Choroid plexus epithelial cell (primary cell): ENCODE measurements around the gene SLC22A23.

ENCODE experiments used
- DNase-seq: peaks from one replicate; pipeline ENCODE4 v3.0.0-alpha.2; 2010; ENCODE audit warnings: low read depth
- H3K4me3 ChIP-seq: 2 replicates; pipeline ENCODE4 v1.5.1; 2011; ENCODE audit warnings: low read depth, mild to moderate bottlenecking, control low read depth, low read length, moderate library complexity
- TF ChIP-seq, protein P1 (sequence below): conservative IDR thresholded peaks from 2 replicates; pipeline ENCODE4 v1.5.1; 2011; ENCODE audit warnings: low read depth, mild to moderate bottlenecking, control low read depth, inconsistent platforms, low read length, moderate library complexity

SLC22A23 gene

DNA sequence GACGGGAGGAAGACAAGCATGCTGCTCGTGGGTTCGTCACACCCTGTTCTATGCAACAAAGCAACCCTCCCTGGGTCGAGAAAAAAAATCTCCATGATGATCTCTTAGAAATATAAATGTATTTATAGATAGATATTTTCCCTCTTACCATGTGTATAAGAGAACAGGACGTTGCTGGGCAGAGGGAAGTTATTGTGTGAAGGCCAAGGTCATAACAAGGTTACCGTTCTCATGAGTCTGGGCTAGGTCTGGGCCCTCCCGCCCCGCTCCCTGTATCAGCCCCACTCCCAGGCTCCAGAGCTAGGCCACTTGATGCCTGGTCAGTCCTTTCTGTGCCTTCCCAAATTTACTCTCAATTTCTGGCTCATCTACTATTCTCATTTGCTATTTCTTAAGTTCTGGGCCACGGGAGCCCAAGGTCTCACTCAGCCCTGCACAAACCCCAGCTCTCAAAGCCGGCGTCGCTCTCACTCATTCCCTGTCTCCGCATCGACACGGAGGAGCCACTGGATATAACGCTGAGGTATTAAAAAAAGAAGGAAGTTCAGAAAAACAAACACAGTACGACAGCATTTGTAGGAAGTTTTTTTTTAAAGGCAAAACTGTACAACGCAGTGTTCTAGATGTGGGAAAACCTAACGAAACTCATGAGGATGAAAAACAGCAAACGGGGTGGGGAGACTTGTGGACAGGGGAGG is 101.3 kb downstream of the SLC22A23 start:
- DNase-seq, result peak; percentile 46

GRCh38 chr6:3355011-3355357 is 101.9 kb downstream of the SLC22A23 start:
- DNase-seq, result no peak
- H3K4me3 ChIP-seq, result no peak overlapping the region
- TF ChIP-seq, protein P1, sequence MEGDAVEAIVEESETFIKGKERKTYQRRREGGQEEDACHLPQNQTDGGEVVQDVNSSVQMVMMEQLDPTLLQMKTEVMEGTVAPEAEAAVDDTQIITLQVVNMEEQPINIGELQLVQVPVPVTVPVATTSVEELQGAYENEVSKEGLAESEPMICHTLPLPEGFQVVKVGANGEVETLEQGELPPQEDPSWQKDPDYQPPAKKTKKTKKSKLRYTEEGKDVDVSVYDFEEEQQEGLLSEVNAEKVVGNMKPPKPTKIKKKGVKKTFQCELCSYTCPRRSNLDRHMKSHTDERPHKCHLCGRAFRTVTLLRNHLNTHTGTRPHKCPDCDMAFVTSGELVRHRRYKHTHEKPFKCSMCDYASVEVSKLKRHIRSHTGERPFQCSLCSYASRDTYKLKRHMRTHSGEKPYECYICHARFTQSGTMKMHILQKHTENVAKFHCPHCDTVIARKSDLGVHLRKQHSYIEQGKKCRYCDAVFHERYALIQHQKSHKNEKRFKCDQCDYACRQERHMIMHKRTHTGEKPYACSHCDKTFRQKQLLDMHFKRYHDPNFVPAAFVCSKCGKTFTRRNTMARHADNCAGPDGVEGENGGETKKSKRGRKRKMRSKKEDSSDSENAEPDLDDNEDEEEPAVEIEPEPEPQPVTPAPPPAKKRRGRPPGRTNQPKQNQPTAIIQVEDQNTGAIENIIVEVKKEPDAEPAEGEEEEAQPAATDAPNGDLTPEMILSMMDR, result no peak

More for the DNA sequence above, 101.3 kb downstream of the SLC22A23 start:
- H3K4me3 ChIP-seq, result peak overlapping the region; percentile 44
- TF ChIP-seq, protein P1, result no peak

DNA sequence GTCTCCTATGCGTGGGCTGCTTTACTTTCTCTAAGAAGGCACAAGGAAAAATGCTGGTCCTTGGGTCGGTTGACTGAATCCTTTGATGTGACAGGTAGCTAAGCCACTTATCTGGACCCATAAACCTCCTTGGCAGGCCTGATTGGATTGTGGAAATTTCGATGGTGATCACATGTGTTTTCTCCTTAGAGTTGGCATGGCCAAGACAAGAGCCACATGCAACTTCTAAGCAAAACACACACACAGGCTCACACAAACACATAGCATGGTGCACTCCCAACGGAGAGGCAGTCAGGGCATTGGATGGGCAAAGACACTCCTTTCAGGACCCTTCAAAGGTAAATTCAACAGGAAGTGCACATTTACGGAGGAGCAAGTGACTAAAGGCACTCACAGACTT is 102.9 kb downstream of the SLC22A23 start:
- TF ChIP-seq, protein P1, result no peak

DNA sequence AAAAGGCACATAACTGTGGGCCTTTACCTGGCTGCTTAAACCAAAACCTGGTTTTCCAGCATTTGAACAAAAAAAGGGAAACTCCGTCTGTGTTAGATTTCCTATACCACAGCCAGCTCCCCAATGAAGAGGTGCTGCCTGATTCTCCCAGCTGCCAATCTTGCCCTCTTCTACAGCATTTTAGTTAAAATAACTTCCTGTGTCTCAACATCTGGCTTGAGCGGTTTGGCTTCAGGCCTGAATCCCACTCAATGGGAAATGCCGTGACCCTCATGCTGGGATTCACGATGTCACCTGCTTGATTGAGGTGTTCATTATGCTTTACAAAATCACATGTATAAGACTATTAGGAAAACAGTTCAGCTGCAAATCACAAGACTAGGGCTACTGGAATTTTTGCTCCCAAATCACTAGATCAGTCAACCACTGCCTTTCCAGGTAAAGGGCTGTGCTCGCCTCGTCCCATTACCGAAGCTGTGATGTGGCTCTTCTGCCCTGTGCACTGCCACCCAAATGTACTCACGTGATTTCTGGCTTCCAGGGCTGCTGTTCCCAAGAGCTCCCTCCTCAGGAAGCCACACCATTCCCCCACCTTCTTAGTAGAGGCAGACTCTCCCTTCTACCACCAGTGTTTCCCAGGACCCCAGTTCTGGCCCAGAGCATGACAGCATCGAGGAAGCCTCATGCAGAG is 103.5 kb downstream of the SLC22A23 start:
- no peak overlapping the region for H3K4me3 ChIP-seq
- no peak for DNase-seq
- TF ChIP-seq, protein P1, result no peak

More for the DNA sequence above, 102.9 kb downstream of the SLC22A23 start:
- no peak overlapping the region for H3K4me3 ChIP-seq
- DNase-seq, result no peak

DNA sequence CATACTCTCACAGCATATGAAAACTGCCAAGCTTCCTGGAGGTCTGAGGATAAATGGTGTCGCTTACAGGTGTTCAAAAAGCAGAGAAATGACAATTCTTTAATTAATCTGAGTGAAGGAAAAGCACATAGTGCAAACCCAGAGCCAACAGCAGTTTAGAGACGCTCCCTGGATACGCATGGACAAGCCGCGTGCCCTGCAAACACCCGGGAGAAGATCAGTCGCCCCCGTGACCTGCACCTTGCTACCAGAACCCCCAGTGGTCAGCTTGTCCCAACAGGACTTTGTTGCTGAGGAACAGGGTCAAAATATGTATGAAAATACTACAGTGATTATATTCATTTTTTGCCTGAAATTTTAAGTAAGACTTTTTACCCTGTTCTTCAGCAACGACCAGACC is 104.2 kb downstream of the SLC22A23 start:
- DNase-seq, result no peak
- TF ChIP-seq, protein P1, result no peak

GRCh38 chr6:3351829-3352524 is 104.9 kb downstream of the SLC22A23 start:
- H3K4me3 ChIP-seq, result no peak overlapping the region
- TF ChIP-seq, protein P1, result no peak
- no peak for DNase-seq

More for the DNA sequence above, 104.2 kb downstream of the SLC22A23 start:
- no peak overlapping the region for H3K4me3 ChIP-seq
